Adrenal gland (tissue), 12 donors: ENCODE results near the gene KLK11. TPM values are rescaled to one million over a fixed set of nuclear protein-coding genes. Genes with fewer than 3 reads are reported as not detected.

ENCODE experiments used
- DNase-seq, 7 donors: peaks; one replicate each; pipeline ENCODE4 v3.0.0-alpha.2; 2019 to 2020
- H3K27ac ChIP-seq, 5 donors: fragments of 200-600 bp; sonication (generic) in 4 of 5; 1 replicate in 3 of 5; 2 replicates in 2 of 5; pipeline versions ENCODE4 v1.5.1 to v1.8.0; 2016 to 2020; ENCODE audit warnings: mild to moderate bottlenecking in 1 of 5
- H3K27me3 ChIP-seq: fragments of 200-600 bp; 2 replicates; pipeline ENCODE4 v1.8.0; 2021
- H3K36me3 ChIP-seq, 2 donors: fragments of 200-600 bp; replicated peaks in 1 of 2; 1 replicate in 1 of 2; 2 replicates in 1 of 2; pipeline versions ENCODE4 v1.5.1 to v1.8.0; 2018 to 2022
- H3K4me1 ChIP-seq, 2 donors: fragments of 200-600 bp; replicated peaks in 1 of 2; 1 replicate in 1 of 2; 2 replicates in 1 of 2; pipeline versions ENCODE4 v1.5.1 to v1.8.0; 2018 to 2021
- H3K4me3 ChIP-seq, 4 donors: fragments of 200-600 bp; sonication (generic) in 3 of 4; one replicate each; pipeline ENCODE4 v1.5.1; 2016 to 2018
- H3K9me3 ChIP-seq, 3 donors: fragments of 200-600 bp; sonication (generic) in 1 of 3; replicated peaks in 1 of 3; 1 replicate in 2 of 3; 2 replicates in 1 of 3; pipeline versions ENCODE4 v1.5.1 to v1.8.0; 2016 to 2021
- CTCF ChIP-seq, 6 experiments: fragments of 450-650 bp in 4 of 6; fragments of 200-600 bp in 2 of 6; sonication (generic) in 1 of 6; IDR thresholded peaks; 1 replicate in 5 of 6; 2 replicates in 1 of 6; pipeline versions ENCODE4 v1.5.1 to v1.8.0; 2016 to 2021; ENCODE audit warnings: antibody characterized with exemption in 6 of 6, mild to moderate bottlenecking in 2 of 6, moderate library complexity in 1 of 6
- POLR2A ChIP-seq, 2 donors: fragments of 450-650 bp; IDR thresholded peaks; one replicate each; pipeline ENCODE4 v1.6.1; 2017; ENCODE audit warnings: antibody characterized with exemption in 2 of 2, mild to moderate bottlenecking in 2 of 2, moderate library complexity in 1 of 2
- WGBS, 4 donors: extraction: QIAGEN DNeasy Blood & Tissue Kit in 2 of 4; methylation state at CpG; one replicate each; pipeline versions ENCODE4 v1.1.5 to v1.1.7; 2013 to 2017; 5-methylcytosine and 5-hydroxymethylcytosine counted together
- intact Hi-C, 2 donors: fragments of 100-400 bp; cut with DNase I; formaldehyde crosslinking; loops; one replicate each; pipeline versions ENCODE4 v1.14.1 to v1.15.0; 2022 to 2023
- polyA plus RNA-seq, 3 donors: library from polyadenylated mRNA; stranded (reverse); fragments of 200-250 nt in 2 of 3; fragments of 350-450 nt in 1 of 3; fragmentation: Illumina TruSeq in 1 of 3; extraction: RNeasy Lipid Tissue Mini Kit (QIAGEN cat#74804) in 1 of 3; gene quantifications; one replicate each; pipeline ENCODE4 v1.2.3, GENCODE V29; 2013 to 2014
- total RNA-seq, 9 donors: library from RNA; depleted of rRNA in 4 of 9; stranded (reverse); fragments of >200 nt in 4 of 9; fragments of 120-200 nt in 1 of 9; fragmentation: NEBNext Ultra II Directional in 1 of 9; extraction: Animal tissue kit (Norgen Biotek cat#: 25700) in 1 of 9; gene quantifications; one replicate each; pipeline versions ENCODE4 v1.1.0 to v1.2.4, GENCODE V29; 2013 to 2023
- donor health status: healthy with polysubstance abuse.
- donor health status: Bipolar disorder and iron deficiency.
- donor health status: DM: yes; HTN: yes; CAD: no.
- donor health status: DM: no; HTN: no; CAD: no.
- donor health status: DM: no; HTN: no; CAD: no.
- donor health status: DM: yes; HTN: yes; CAD: no.

The KLK11 gene
- total and polyA plus RNA-seq, 12 donors, result 0.07 to 0.32 TPM; not detected in 10

DNA sequence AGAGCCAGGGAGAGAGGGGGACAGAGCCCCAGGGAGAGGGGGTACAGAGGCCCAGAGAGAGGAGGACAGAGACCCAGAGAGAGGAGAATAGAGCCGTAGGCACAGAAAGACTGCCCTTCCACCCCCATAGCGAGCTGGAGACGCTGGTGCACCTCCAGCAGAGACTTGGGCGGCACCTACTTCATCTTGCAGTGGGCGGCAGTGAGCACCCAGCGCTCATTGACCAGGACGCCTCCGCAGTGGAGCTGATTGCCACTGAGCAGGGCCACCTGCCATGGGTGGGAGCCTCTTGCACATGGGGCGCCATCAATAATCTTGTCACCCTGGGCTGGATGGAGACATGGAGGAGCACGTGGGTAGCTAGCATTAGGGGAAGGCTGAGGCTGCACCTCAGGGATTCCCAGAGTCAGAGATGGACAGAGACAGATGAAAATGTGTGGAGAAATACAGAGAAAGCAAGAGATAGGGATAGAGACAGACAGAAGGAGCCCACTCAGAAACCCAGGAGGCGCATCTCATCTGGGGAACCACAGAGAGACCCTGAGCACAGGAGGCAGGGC lies 44.7 kb downstream of the KLK11 start:
- Histone ChIP-seq H3K4me1 (no peaks in the 10 kb centered on the region), H3K27me3 (peaks cover 5% of the 10 kb centered on the region), H3K27ac (no peak overlapping the region), H3K36me3 (no peaks in the 10 kb centered on the region), H3K9me3 (no peaks in the 10 kb centered on the region), H3K4me3 (no peak overlapping the region)
- no peak for DNase-seq
- intact Hi-C loops, result no loop called here
- TF ChIP-seq CTCF (IDR thresholded peaks at IDR 0.05) (no peak), POLR2A (IDR thresholded peaks at IDR 0.05) (no peak)
- 57 to 86% (median 71%) methylated on average over 11 of the region's 11 CpGs for WGBS, 4 donors

GRCh38 chr19:50980208-50980607 lies 46.2 kb downstream of the KLK11 start:
- no peak for DNase-seq
- no peak overlapping the region for H3K4me3 ChIP-seq
- 64 to 81% (median 71%) methylated on average over 5 to 13 of the region's 13 CpGs for WGBS, 4 donors

DNA sequence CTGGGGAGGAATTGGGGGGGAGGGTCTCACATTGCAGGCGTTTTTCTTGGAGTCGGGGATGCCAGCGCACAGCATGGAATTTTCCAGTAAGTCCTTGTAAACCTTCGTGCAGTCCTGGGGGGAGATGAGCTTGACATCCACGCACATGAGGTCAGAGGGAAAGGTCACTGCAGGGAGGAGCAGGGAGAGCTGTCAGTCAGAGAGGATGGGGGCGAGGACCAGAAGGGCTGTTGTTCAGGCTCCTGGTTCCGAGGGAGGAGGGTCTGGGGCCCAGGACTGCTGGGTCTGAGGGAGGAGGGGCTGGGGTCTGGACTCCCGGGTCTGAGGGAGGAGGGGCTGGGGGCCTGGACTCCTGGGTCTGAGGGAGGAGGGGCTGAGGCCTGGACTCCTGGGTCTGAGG lies 46.7 kb downstream of the KLK11 start:
- Histone ChIP-seq H3K27me3 (peaks cover 8% of the 10 kb centered on the region), H3K9me3 (no peaks in the 10 kb centered on the region), H3K36me3 (no peaks in the 10 kb centered on the region), H3K4me3 (no peak overlapping the region), H3K27ac (no peak overlapping the region), H3K4me1 (no peaks in the 10 kb centered on the region)
- TF ChIP-seq POLR2A (IDR thresholded peaks at IDR 0.05) (no peak), CTCF (IDR thresholded peaks at IDR 0.05) (no peak)
- DNase-seq, result no peak
- 47 to 57% (median 53%) methylated on average over 7 to 8 of the region's 8 CpGs for WGBS, 4 donors
- intact Hi-C loops, result no loop called here

More at GRCh38 chr19:50980208-50980607, 46.2 kb downstream of the KLK11 start:
- no peaks in the 10 kb centered on the region for H3K9me3 ChIP-seq
- no peak overlapping the region for H3K27ac ChIP-seq
- intact Hi-C loops, result no loop called here
- no peaks in the 10 kb centered on the region for H3K4me1 ChIP-seq
- H3K27me3 ChIP-seq, result peaks cover 8% of the 10 kb centered on the region
- H3K36me3 ChIP-seq, result no peaks in the 10 kb centered on the region
- TF ChIP-seq CTCF (IDR thresholded peaks at IDR 0.05) (no peak), POLR2A (IDR thresholded peaks at IDR 0.05) (no peak)

GRCh38 chr19:50978772-50979390 lies 47.5 kb downstream of the KLK11 start:
- TF ChIP-seq CTCF (IDR thresholded peaks at IDR 0.05), result no peak
- TF ChIP-seq POLR2A (IDR thresholded peaks at IDR 0.05), result no peak
- H3K4me3 ChIP-seq, result no peak overlapping the region
- H3K36me3 ChIP-seq, result no peaks in the 10 kb centered on the region
- no peak overlapping the region for H3K27ac ChIP-seq
- H3K4me1 ChIP-seq, result no peaks in the 10 kb centered on the region
- intact Hi-C loops, result no loop called here
- H3K27me3 ChIP-seq, result peaks cover 8% of the 10 kb centered on the region
- peak in 2 of 7 donors; percentile 8 to 23 for DNase-seq
- WGBS, 4 donors, result 42 to 51% (median 48%) methylated on average over 5 of the region's 5 CpGs
- H3K9me3 ChIP-seq, result no peaks in the 10 kb centered on the region
